ENCODE measurements around the gene LARGE2.

LARGE2 gene

DNA sequence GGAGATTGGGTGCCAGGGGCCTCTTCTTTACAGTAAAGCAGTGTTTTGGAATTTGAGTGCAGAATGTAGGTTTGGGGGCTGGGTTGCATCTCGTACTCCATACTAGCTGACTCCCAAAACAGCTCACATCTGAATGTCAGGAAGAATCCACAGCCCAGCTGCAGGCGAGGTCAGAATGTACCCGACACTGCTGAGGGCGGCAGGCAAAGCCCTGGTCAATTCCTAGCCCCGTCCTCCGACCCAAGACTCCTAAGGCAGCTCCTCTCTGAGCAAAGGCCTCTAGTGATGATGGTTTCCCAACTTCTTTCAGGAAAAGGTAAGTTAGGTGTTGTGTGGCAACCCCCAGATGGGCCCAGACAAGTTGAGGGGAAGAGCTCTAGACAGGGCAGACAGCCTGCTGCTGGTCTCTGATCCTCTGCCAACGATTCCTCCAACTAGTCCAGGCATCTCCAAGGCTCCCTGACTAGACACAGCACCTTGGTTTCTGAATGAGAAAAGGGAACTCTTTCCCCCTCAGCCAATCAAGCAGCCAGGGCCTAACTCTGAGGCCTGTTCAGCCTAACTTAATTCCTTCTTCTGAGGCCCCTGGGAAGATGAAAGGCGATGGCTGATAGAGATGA lies 8.6 kb downstream of the LARGE2 start:
- DNase-seq = no peak

DNA sequence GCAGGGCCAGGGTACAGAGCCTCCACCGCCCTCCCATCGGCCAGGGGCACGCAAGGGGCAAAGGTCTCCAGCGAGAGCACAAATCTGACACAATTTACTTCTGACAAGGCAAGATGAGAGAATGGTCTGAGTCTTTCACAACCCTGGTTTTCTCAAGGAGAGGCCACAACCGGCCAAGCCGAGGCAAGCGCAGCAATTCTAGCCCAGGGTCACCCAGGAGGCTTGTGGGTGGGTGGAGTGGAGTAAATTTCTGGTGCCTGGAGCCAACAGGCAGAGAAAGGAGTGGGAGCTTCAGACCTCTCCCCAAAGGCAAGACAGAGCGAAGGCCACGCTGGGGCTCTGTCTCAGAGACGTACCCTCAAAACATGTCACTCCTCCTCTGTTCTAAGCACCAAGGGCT lies 9.3 kb downstream of the LARGE2 start:
- no peak for DNase-seq

DNA sequence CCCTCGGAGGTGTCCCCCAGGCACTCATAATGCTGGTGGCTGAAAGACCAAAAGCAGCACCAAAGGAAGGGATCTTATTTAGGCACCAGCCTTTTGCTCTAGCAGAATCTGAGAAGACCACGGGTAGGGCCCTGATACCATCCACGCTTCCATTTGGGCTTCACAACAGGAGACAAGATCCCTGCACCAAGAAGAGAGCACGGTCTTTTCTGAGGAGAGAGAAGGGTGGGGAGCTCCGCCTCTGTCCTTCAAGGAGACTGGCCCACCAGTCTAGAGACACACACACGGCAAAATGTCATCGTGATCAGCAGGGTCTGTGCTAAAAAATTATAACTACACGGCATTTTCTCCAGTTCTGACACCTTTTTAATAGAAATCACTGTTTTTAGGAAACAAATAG lies 9.8 kb downstream of the LARGE2 start:
- DNase-seq = no peak

DNA sequence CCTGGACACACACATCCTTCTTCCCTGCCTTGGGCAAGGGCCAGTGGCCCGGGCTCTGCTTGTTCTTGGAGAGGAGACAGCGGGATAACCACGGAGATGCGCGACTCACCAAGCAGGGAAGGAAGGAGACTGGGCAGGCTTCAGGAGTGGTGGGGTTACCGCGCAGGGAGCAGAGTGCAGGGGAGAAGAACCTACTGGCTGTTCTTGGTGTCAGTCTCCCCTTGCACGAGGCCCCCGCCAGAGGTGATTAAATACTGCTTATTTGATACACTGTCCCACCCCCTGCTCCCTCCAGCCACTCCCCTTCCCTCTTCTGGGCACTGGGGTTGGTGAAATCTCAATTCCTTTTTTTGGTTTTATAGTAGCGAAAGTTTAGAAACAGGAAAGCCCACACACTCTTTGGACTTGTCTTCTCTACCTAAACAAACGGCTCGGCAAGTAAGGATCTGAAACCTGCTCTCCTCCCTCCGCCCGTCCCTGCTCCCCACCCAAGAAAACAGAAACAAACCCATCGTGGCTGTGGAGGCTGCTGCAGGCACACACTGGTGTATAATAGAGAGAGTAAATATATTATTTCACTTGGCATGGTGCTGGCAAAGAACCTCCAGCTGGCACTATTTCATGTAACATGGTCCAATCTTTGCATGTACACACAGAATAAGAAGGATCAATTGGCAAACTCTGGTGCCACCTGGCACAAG lies 10.8 kb downstream of the LARGE2 start:
- DNase-seq = no peak

DNA sequence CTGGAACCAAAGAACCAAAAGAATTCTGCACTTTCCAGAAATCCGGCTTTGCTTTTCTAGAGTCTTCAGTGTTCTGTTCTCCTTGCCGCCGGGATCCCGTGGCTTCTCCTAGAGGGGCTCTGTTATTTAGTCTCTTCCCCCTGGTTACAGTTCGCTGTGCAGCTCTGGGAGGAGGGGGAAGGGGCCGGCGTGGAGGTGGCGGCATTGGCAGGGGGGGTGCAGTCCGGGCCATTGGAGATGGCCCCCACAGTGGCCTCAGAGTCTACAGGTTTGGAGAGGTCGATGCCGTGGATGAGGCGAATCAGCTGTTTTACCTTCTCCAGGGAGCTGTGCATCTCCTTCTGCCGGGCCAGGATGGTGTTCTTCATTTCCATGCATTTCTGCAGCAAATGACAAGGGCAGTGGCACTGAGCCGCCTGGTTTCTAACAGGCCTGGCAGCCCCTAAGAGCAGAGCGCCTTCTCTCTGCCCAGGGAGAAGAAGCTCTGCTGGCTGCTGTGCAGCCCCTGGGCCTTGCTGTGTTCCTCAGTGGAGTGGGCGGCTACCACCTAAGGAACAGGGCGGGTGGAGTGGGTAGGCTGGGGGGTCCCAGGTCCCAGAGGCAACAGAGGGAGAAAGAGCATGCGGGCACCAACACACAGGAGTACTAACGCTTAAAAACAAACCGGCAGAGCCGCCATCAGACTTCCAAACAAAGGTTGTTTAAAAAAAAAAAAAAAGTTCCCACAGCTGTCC lies 11.6 kb downstream of the LARGE2 start:
- no peak for DNase-seq

DNA sequence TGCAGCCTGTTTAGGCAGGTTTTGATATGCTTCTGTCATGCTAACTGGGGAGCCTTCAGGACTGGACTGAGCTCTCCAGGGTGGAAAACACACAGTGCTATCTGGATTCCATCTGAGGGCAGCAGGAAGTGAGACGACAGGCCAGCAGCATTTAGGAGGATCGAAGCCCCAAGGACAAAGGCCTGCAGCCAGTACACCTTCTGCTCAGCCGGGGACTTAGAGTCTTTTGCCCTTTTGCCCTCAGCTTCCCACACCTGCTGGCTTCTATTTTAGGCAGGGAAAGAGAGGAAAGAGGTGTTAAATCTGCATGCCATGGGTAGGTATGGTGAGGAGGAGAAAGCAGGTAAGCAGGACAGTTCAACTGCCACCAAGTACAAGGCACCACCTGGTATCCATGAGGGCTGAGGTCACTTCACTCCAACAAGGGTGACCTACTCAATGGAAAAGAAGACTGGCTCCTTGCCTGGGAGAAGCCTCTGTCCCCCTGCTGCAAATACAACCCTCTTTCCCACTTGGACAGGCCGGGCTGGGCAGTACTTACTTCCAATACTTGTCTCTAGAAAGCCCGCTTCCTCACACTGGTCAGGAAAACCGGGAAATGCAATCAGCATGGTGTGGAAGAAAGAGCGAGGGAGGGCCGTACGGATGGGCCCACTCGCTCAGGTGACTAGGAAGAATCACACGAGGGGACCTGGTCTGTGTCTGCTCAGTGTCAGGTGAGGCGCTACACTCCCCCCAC lies 12.3 kb downstream of the LARGE2 start:
- no peak for DNase-seq

DNA sequence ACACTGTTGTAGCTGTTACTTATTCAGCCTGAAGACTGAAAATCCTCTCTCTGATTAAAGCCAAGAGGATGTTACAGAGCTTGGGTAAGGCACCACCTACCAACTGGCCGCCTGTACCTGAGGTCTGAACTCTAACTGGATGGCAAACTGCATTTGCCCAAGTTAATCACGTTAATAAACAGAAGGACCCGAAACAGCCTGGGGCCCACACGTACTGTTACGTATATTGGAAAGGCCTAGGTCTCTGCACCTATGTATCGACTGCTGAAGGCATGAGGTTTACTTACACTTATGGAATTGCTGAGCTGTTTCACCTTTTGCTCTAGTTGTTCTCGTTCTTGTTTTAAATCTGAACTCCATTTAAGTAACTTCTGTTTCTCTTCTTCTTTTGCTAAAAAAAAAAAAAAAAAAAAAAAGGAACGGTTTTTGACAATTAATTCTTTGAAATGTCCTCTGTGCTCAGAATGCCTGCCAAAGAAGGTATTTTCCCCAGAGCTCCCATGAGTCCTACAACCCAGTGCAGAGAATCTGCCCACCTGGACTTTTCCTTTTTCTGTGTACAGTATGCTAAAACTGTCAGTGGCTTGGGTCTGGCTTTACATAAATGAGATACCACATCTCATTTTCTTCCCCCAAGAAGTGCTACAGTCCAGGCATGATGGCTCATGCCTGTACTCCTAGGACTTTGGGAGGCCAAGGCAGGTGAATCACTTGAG lies 13.1 kb downstream of the LARGE2 start:
- DNase-seq = no peak

DNA sequence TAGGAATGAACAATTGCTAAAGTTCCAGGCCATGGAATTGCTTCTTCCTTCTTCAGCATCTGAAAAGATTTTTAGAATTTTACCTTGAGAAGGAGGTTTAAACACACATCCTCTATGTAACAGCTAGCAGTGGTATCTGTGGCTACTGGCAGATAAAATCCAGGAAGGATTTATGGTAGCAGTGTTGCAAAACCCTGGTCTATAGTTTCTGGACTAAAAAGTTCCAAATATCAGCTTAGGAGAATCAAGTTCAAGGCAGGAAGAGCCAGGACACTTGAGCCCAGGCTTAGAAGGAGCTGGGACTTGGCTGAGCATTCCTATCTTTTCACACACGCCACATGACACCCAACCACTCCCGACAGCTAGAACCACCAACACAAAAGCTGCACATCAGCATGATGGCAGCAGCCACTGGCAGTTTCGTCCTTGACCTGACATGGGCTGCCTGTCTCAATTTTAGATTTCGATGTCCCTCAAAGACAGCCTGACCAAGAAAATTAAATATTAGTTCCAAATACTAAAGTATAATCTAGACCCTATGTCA lies 14.1 kb downstream of the LARGE2 start:
- DNase-seq = no peak

DNA sequence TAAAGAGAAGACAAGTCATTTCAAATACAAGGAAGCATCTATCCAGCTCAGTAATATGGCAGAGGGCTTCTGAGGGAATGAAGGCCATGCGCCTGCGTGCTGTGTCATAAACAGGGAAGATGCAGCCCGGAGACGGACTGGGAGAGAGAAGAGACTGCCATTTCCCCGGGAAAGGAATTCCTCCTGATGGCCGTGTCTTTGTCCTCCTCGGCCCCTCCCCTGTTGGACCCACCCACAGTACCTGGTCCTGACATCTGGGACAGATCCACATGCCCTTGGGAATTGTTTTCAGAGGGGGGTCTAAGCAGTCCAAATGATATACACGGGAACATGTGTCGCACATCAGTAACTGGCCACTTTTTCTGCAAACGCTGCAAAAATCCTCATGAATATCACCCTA lies 15.5 kb downstream of the LARGE2 start:
- DNase-seq = no peak

DNA sequence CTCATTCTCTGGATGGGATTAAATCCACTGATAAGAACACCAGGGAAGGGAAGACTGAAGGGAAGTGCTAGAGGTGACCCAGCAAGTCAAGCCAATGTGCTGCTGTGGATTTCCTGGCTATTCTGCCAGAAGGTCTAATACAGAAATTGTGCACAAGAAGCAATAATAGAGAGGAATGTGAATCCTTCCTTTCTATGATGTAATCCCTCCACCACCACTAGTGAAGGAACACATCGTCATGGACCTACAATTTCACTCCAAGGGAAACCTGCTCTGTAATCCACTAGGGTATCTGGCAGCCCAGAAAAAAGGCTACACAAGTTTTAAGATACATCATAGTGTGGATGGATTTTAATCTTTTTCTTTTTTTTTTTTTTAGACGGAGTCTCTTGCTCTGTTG lies 17.4 kb downstream of the LARGE2 start:
- DNase-seq = no peak

DNA sequence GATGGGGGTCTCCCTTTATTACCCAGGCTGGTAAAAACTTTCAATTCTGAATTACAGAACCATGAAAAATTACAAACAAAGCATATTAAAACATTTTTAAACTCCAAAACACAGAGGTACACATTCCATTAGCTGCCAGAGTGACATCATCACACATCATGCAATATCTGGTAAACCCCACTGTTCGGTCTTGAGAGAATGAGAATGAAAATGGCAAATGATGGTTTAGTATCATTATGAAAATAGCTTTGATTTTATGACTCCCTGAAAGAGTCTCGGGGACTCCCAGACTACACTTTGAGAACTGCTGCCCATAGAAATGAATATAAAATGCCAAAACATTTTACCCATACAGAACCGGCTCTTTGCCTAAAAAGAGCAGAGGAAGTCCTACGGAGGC lies 18.8 kb downstream of the LARGE2 start:
- no peak for DNase-seq

DNA sequence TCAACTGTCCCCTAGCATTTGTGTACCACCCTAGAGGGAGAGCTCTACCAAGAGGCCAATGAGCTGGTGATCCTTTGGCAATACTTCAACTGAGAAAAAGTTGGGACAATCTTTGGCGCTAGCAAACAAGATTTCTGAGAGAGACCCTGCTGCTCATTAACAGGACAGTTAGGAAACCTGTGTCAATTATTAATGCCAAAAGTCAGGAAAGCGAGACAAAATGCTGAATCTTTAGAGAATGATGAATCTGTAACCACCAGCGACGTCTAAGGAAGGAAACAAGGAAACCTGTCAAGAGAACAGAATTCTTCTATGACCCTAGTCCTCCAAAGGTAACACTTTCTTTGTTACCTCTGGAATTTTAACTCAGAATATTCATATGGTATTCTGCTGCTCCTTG lies 19.9 kb downstream of the LARGE2 start:
- no peak for DNase-seq

DNA sequence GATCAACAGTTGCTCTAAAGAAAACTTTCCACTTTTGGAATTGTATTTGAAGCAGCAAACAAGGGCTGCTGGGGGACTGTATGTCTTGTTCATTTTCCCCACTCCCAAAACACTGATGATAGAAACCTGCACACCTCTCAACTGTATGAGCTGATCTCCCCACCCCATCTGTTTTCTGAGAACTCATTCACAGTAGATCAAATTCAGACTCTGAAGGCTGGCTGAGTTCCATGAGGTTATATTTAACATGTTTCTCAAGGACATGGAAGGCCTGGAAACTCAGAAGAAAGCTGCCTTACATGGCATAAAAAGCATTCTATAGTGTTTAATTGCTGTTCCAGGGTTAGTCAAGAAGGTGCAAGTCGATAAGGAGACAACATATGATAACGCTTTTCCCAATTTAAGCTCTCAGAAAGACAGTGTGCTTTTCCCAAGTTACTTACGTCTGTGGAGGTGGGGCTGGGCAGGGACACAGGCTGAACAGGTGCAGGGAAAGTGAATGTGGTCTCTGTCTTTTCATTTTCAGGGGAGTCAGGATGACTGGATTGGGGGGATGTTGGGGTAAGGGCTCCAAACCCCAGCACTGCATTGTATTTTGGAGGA lies 23.0 kb downstream of the LARGE2 start:
- no peak for DNase-seq

DNA sequence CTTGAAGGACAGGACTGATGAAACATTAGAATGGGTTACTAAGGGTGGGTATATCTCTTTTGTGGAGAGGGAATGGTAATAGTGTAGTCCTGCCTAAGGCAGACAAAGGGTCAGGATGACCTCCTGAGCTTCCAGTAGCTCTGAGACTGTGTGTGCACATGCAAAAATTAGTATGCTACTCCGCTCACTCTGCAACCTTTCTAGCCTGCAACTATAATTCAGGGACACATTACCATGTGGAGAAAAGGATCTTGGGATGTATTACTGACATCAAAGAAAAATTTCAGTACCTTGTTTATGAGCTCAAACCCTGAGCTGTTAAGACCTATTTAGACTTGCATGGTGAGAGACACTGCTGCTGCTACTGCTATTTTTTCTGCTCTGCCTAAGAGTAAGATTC lies 25.4 kb downstream of the LARGE2 start:
- no peak for DNase-seq

DNA sequence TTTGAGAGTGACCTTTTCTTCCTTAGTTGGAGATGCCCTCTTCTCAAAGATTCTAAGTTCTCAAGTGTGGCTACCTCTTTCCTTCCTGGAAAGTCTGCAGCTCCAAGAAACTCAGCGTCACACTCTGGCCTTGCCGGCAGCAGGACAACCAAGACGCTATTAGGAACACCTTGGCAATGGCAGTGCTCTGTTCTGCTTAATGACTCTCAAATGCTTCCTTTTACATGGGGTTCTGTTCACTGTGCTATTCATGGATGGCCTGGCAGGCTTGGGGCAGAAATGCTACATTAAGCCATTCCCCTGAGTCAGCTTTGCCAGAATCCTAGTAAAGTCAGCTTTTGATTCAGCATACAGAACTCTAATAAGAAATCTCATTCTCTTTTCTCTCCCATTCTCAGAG lies 25.9 kb downstream of the LARGE2 start:
- no peak for DNase-seq

DNA sequence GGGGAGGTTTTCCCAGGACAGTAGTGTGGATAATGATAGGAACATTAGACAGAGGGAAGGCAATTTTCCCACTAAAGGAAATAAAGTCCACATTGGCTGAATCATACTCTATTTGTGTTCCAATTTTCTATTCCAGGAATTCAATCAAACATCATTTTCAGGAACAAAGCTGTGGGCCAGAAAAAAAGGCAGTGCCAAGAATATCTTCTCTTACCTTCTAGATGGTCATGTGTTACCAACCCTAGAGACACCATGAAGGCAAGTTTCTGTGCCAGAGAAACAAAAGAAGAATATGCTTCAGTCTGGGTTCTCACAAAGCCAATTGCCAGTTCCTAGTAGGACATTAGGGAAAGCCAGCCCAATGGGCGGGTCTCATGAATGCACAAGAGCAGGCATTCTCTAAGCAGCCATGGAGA lies 27.5 kb downstream of the LARGE2 start:
- DNase-seq = no peak

DNA sequence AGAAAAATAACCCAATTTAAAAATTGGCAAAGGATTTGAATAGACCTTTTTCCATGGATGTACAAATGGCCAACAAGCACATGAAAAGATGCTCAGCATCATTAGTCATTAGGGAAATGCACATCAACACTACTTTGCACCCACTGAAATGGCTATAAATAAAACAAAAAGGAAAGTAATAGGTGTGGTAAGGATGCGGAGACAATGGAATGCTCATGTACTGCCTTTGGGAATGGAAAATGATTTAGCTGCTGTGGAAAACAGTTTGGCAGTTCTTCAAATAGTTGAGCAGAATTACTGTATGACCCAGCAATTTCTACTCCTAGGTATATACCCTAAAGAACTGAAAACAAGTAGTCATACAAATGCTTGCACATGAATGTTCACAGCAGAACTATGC lies 37.4 kb downstream of the LARGE2 start:
- DNase-seq = no peak

DNA sequence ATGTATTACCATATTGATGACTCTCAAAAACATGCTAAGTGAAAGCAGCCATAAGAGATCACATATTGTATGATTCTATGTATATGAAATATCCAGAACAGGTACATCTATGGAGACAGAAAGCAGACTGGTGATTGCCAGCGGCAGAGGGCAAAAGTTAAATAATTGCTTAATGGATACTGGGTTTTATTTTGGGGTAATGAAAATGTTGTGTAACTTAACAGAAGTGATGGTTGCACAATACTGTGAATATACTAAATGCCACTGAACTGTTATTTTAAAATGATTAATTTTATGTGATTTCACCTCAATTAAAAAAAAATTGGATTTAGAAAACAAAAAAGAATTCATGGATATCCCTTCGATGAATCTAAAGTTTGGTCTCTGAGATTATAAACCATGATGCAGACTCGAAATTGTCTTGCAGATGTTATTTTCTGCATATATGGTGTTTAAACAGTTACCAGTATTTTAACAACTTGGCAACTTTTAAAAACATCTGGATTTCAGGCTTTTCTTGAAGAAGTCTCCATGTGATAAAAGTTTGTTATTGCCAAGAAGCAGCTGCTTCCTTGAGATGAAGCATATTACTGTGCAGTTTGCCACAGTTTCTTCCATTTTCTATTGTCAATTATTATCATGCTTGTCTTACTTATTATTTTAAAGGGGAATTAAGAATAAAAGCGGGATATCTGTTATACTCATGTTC lies 38.1 kb downstream of the LARGE2 start:
- peak; percentile 25 for DNase-seq

DNA sequence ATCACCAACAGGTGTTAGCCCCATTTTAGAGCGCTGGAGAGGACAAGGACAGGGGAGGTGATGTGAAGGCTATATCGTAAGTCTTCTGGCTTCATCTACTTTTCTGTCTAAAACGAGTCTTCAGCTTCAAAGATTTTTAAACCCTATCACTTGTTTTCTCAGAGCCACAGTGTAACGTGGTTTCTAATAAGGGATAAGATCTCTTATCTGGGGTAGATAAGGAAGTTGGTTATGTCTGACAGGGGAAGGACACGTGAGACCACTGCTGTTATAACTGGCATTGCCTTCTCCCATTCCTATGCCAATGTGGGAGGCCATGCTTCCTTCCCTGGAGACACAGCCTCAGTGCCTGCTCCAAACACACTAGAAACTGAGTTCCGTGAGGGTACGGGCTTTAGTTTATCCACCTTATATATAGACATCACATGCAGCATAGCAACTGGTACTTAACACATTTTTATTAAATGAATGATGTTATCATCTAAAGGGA lies 39.3 kb downstream of the LARGE2 start:
- peak; percentile 61 for DNase-seq

DNA sequence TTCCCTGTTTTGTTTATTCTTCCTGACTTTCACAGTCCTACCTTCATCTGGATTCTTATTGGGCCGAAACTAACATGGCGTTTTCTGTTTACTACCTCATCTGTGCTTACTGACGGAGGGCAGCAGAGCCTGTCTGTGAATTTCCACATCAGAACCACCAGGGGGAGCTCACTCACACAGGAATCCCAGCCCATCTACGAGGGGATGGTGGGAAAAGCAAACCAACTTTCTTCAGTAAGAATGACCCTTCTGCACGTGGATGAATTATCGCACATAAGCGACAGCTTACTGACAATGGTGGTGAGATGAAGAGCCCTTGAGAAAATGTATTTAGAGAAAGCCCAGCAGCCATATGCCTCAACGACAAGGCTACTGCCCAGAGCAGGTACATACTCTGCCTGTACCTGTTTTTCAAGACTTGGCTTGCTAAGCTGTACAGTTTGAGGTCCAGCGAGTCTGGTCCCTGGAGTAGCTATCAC lies 42.5 kb downstream of the LARGE2 start:
- peak; percentile 89 for DNase-seq

DNA sequence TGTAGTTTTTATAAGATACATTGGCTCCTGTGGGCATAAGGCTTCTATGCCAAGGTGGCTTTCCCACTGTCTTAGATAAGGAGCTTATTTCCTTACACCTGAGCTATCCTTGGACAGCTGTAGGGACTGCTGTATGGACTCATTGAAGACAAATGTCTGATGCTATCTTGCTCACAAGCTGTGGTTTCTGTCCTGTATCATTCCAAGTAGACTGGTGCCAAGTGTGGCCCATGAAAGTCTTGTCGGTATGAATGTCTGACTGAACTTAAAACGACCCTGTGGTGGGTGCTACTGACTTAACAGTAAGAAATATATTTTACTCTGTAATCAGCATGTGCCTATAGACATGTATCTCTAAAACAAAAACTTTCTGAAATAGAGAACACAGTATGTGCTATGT lies 45.0 kb downstream of the LARGE2 start:
- DNase-seq = no peak

Measured in hematopoietic multipotent progenitor cell treated with erythropoietin and hydrocortisone succinate and interleukin-3 and kit ligand, for 6 days (in vitro differentiated cells).